Activated naive CD8-positive, alpha-beta T cell (primary cell): ENCODE data around the gene RNU6-8.

ENCODE experiments used
- H3K27ac Mint-ChIP-seq: one replicate; pipeline ENCODE4 v1.8.0; 2021; ENCODE audit warnings: mixed read lengths
- H3K27me3 Mint-ChIP-seq: one replicate; pipeline ENCODE4 v1.8.0; 2021; ENCODE audit warnings: mixed read lengths
- H3K36me3 Mint-ChIP-seq: one replicate; pipeline ENCODE4 v1.8.0; 2021; ENCODE audit warnings: mixed read lengths
- H3K4me1 Mint-ChIP-seq: one replicate; pipeline ENCODE4 v1.8.0; 2021; ENCODE audit warnings: low read depth, mixed read lengths
- H3K4me3 Mint-ChIP-seq: one replicate; pipeline ENCODE4 v1.8.0; 2021; ENCODE audit warnings: mild to moderate bottlenecking, mixed read lengths
- H3K9me3 Mint-ChIP-seq: one replicate; pipeline ENCODE4 v1.8.0; 2021; ENCODE audit warnings: low read depth, mixed read lengths

Gene RNU6-8

DNA sequence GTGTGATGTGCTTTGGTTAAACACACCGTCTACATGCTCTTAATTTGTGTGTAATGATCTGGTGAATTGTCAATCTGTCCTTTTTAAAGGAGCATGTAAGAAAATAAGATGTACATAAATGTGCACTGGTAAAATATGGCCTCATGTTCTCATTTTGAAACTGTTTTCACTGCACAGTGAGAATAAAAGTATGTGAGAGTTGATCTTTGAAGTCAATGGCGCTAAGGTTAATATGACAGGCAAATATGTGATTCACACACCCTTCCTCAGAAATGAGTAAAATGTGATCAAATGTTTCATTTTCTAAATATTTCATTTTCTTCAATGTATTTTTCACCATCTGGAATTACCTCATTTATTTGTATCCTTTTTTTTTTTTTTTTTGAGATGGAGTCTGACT lies 9.5 kb downstream of the RNU6-8 start:
- Mint-ChIP-seq H3K27me3 (peaks cover 7% of the 10 kb centered on the region), H3K4me1 (peaks cover 3% of the 10 kb centered on the region), H3K4me3 (no peak overlapping the region), H3K36me3 (no peaks in the 10 kb centered on the region), H3K27ac (peak overlapping the region; percentile 4), H3K9me3 (no peaks in the 10 kb centered on the region)

DNA sequence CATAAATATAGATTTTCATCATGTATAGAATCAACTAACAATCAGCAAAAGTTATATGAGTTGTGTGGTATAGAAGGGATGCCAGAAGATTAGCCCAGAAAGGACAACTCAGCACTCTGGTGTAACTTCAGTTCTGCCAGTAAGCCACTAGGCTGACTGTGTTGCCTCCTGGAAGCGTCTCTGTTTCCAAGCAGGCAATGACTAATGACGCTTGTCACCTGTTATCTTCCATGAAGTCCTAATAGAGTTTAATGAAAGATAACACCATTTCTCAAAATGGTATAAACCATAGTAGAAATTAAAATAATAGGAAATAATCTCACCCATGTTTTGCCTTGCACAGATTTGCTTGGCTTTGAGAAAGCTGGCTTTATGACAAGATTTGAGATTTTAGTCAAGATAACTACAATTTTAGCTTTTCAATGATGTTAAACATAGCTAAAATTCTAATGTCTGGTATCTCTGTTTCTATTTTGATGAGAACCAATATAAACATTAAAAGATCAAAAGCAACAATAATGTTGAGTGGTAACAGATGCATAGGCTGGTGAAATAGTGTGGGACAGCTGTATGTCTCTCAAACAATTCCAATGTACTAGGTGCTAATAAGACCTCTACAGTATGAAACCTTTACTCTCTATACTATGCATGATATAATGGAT lies 10.2 kb downstream of the RNU6-8 start:
- Mint-ChIP-seq H3K4me1 (peaks cover 3% of the 10 kb centered on the region), H3K4me3 (no peak overlapping the region), H3K36me3 (no peaks in the 10 kb centered on the region), H3K9me3 (no peaks in the 10 kb centered on the region), H3K27ac (peak overlapping the region; percentile 4), H3K27me3 (peaks cover 7% of the 10 kb centered on the region)

DNA sequence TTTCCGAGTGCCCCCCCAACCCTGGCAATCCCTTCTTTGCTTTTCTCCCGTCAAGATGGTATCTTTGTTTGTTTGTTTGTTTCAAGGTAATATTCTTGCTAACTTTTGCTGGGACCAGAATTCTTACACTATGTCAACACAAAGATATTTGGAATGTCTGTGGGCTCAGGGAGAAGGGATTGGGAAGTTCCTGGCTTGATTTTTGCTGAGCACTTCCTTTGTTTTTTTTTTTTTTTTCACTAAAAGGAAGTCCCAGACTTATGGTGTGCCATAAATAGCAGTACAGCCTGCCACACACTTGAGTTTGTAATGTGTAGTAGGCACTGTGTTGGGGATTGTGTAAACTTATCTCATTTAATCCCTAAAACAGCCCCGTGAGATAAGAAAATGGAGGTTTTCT lies 12.4 kb downstream of the RNU6-8 start:
- Mint-ChIP-seq H3K27me3 (peaks cover 4% of the 10 kb centered on the region), H3K4me3 (no peak overlapping the region), H3K4me1 (peaks cover 4% of the 10 kb centered on the region), H3K27ac (no peak overlapping the region), H3K9me3 (no peaks in the 10 kb centered on the region), H3K36me3 (peaks cover 4% of the 10 kb centered on the region)

DNA sequence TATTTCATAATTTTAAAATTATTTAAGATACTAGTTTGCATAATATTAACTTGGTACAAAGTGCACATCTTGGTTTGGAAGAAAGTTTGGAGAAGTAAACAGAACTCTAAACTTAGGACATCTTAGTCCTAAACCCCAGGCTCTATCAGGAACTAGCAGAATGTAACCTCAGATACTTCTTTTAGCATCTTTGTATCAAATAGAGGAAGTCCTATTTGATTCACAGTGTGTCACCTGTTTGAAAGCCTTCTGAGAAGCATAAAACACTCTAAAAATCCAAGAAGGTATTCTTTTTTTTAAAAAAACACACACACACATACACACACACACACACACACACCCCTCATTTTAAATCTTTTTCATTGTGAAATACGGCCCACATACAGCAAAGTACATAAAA lies 13.3 kb downstream of the RNU6-8 start:
- Mint-ChIP-seq H3K4me1 (peaks cover 4% of the 10 kb centered on the region), H3K36me3 (peaks cover 8% of the 10 kb centered on the region), H3K27me3 (peaks cover 7% of the 10 kb centered on the region), H3K9me3 (peaks cover 6% of the 10 kb centered on the region), H3K4me3 (no peak overlapping the region), H3K27ac (no peak overlapping the region)

DNA sequence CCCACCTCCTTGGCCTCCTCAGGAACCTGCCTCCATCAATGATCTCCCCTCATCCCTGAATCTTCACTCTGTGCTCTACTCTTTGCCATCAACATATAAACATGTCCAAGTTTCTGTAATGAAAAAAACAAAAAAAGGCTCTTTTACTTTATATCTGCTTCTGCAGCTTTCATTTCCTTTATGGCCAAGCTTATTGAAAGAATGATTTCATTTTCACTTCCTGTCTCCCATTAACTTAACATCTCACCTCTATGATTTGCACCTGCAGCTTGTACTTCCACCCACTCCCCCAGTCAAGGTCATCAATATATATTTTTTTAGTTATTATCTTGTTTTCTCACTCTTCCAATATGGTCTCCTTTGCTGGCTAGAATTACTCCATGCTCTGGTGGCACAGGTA lies 16.8 kb downstream of the RNU6-8 start:
- peaks cover 4% of the 10 kb centered on the region for H3K4me1 Mint-ChIP-seq
- peaks cover 13% of the 10 kb centered on the region for H3K36me3 Mint-ChIP-seq
- peaks cover 11% of the 10 kb centered on the region for H3K9me3 Mint-ChIP-seq
- H3K27me3 Mint-ChIP-seq: peaks cover 7% of the 10 kb centered on the region
- H3K27ac Mint-ChIP-seq: no peak overlapping the region
- H3K4me3 Mint-ChIP-seq: no peak overlapping the region

DNA sequence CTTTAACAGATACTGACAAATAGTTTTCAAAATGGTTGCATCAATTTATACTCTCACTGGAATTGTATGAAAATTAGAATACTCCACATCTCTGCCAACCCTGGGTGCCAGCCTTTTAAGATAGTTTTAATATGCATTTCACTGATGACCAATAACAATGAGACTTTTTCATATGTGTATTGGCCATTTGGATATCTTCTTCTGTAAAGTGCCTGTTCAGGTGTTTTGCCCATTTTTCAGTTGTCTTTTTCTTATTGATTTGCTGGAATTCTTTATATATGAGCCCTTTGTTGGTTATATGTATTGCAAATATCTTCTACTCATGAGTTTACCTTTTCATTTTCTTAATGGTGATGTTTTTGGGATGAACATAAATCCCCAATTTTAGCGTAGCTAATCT lies 18.0 kb downstream of the RNU6-8 start:
- H3K9me3 Mint-ChIP-seq: peaks cover 11% of the 10 kb centered on the region
- no peak overlapping the region for H3K27ac Mint-ChIP-seq
- no peak overlapping the region for H3K4me3 Mint-ChIP-seq
- H3K4me1 Mint-ChIP-seq: peaks cover 4% of the 10 kb centered on the region
- peaks cover 7% of the 10 kb centered on the region for H3K27me3 Mint-ChIP-seq
- H3K36me3 Mint-ChIP-seq: peaks cover 13% of the 10 kb centered on the region

DNA sequence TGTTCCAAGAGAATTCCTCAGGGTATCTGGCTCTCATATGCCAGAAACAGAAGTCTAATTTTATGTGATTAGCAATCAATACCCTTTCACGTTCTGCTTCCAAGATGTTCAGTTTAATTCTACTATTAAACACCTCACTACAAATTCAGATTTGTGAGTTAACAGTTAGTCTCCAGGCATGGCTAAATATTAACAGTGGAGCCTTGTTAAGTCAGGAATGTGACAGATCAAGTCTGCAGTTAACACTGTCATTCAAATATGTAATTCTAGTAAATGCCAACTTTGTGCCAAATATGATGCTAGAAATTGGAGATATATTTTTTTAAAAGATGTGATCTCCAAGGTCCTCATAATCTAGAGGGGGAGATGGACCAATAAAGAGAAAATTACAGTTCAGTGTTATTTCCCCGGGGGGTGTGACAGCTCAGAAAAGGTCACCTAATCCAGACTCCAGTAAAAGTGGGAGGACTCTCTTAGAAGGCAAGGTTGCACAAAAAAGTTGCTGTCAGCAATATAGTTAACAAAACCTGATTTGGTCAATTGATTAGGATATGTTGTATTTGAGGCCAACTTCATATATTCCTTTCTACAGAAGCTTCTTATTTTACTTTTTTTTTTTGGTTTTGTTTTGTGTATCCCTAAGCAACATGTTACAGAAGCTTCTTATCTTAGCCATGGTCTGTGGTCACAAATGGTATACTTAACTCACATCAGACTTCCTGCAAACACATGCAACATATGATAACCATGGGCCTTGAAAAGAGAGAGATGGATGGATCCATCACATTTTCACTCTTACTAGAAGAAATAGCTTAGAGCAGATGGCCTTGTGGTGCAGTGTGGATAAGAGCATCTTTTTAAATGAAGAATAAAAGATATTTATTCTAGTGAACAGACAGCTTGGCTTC lies 19.7 kb downstream of the RNU6-8 start:
- Mint-ChIP-seq H3K36me3 (peaks cover 13% of the 10 kb centered on the region), H3K27me3 (peaks cover 7% of the 10 kb centered on the region), H3K9me3 (peaks cover 14% of the 10 kb centered on the region), H3K4me3 (no peak overlapping the region), H3K27ac (no peak overlapping the region), H3K4me1 (peaks cover 4% of the 10 kb centered on the region)

DNA sequence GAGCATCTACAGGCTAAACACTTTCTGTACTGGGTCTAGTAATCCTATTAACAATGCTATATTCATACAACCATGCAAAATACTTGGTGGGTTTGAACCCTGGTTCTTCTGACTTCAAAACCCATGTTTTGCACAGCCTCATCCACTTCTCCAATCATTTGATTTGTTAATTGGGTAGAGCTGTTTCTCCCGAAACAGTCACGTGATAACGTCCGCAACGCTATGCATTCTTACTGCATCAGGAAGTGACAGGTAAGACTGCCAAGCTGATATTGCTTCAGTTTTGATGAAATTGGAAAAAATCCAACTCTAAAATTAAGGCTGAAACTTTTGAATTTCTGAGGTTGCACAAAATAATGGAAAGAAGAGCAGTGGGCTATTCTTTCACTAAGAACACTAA lies 31.6 kb downstream of the RNU6-8 start:
- Mint-ChIP-seq H3K9me3 (no peaks in the 10 kb centered on the region), H3K27me3 (no peaks in the 10 kb centered on the region), H3K4me1 (no peaks in the 10 kb centered on the region), H3K36me3 (no peaks in the 10 kb centered on the region), H3K27ac (no peak overlapping the region), H3K4me3 (no peak overlapping the region)

DNA sequence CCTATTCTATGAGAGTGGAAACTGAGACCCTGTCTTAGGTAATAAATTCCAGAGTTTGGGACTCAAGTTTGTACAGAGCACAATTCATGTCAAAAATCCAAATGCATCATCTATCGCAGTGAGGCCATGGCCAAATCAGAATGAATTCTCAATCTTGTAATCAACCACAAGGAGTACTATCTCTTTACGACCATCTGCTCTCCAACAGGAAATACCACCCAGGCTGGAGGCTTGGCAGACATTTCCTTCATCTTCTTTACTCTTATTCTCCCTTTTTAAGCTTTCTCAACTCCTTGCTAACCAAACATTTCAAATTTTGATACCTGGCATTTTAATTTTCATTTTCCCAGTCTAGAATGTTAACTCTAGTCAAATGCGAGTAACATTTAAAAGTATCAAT lies 33.9 kb downstream of the RNU6-8 start:
- H3K4me1 Mint-ChIP-seq: no peaks in the 10 kb centered on the region
- no peaks in the 10 kb centered on the region for H3K27me3 Mint-ChIP-seq
- no peak overlapping the region for H3K4me3 Mint-ChIP-seq
- no peaks in the 10 kb centered on the region for H3K36me3 Mint-ChIP-seq
- H3K9me3 Mint-ChIP-seq: no peaks in the 10 kb centered on the region
- H3K27ac Mint-ChIP-seq: no peak overlapping the region

DNA sequence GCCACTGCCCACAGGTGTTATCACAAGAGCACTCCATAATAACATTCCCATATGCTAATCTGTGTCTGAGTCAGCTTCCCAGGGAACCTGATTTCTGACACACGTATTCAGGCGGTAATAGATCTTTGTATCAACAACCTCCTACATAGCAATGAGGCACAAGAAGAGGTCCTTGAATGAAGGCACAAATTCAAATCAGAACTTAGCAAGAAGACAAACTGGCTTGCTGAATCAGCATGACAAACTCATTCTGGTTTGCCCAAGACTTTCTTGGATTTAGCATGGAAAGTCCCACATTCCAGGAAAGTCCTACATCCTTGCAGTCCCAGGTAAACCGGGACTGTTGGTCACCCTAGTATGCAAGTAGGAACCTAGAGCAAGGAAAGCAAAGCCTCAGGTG lies 35.2 kb downstream of the RNU6-8 start:
- no peaks in the 10 kb centered on the region for H3K9me3 Mint-ChIP-seq
- no peak overlapping the region for H3K4me3 Mint-ChIP-seq
- no peaks in the 10 kb centered on the region for H3K27me3 Mint-ChIP-seq
- no peaks in the 10 kb centered on the region for H3K4me1 Mint-ChIP-seq
- no peaks in the 10 kb centered on the region for H3K36me3 Mint-ChIP-seq
- no peak overlapping the region for H3K27ac Mint-ChIP-seq

DNA sequence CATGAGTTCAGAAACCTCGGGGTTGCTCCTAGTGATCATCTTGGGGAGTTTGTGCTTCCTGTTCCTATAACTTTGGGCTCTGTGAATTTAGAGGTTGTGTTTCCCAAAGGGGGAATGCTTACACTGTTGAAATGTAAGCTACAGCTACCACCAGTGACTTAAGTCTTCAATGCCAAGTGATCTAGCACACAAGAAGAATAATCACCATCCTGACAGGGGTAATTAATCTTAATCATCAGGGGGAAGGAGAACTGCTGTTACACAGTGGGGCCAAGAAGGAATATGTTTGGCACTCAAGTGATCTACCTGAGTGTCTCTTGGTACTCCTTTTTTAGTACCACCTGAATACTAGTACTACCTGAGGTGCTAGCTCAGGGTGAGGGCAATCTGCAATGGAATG lies 36.1 kb downstream of the RNU6-8 start:
- no peaks in the 10 kb centered on the region for H3K27me3 Mint-ChIP-seq
- H3K36me3 Mint-ChIP-seq: no peaks in the 10 kb centered on the region
- no peak overlapping the region for H3K4me3 Mint-ChIP-seq
- H3K9me3 Mint-ChIP-seq: peaks cover 6% of the 10 kb centered on the region
- H3K27ac Mint-ChIP-seq: no peak overlapping the region
- no peaks in the 10 kb centered on the region for H3K4me1 Mint-ChIP-seq

DNA sequence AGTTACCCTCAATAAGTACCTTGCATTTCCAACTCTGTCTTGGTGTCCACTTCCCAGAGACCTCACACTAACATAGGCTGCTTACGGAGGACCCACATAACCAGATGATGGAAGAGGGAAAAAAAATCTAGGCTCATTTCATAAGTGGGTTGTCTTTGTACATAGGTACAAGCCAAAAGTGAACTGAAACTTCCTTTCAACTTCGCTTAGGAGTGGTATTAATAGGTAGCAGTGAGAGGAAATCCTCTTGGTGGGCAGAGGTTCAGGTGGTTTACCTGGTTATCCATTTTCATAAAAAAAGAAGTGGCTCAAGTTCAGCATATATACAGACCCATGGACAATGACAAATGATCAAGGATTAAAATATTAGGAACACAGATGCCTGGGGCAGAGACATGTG lies 37.0 kb downstream of the RNU6-8 start:
- Mint-ChIP-seq H3K4me3 (no peak overlapping the region), H3K27me3 (no peaks in the 10 kb centered on the region), H3K27ac (no peak overlapping the region), H3K9me3 (peaks cover 6% of the 10 kb centered on the region), H3K36me3 (no peaks in the 10 kb centered on the region), H3K4me1 (no peaks in the 10 kb centered on the region)
